ENCODE data around the gene RRBP1.

DNA sequence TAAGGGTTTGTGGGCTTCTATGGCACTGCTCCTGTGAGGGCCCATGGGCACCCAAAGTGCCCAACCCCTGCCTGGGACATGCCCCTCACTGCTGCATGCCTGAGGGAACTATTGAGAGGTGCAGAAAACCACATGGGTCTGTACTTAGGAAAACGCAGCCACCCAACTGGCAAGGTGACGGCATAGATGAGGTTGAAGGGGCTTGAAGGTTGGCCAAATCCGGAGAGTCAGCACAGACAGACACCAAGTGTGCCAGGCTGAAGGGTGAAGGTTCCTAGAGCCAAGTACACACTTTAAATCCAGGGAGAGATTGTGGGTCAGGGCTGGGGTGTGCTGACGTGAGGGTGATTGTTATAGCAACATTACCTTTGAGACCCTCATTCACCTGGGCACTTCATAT is 23.9 kb upstream of the RRBP1 start:
- TF ChIP-seq, protein P1, sequence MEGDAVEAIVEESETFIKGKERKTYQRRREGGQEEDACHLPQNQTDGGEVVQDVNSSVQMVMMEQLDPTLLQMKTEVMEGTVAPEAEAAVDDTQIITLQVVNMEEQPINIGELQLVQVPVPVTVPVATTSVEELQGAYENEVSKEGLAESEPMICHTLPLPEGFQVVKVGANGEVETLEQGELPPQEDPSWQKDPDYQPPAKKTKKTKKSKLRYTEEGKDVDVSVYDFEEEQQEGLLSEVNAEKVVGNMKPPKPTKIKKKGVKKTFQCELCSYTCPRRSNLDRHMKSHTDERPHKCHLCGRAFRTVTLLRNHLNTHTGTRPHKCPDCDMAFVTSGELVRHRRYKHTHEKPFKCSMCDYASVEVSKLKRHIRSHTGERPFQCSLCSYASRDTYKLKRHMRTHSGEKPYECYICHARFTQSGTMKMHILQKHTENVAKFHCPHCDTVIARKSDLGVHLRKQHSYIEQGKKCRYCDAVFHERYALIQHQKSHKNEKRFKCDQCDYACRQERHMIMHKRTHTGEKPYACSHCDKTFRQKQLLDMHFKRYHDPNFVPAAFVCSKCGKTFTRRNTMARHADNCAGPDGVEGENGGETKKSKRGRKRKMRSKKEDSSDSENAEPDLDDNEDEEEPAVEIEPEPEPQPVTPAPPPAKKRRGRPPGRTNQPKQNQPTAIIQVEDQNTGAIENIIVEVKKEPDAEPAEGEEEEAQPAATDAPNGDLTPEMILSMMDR (IDR thresholded peaks at IDR 0.05; ENCODE audit: low read depth, low read length, missing input control), result no peak
- no peak for TF ChIP-seq RAD21 (IDR thresholded peaks at IDR 0.05)
- TF ChIP-seq GABPA (IDR thresholded peaks at IDR 0.05 in 1 of 2, conservative IDR thresholded peaks at IDR 0.05 in 1 of 2), result no peak
- TF ChIP-seq, protein P2, sequence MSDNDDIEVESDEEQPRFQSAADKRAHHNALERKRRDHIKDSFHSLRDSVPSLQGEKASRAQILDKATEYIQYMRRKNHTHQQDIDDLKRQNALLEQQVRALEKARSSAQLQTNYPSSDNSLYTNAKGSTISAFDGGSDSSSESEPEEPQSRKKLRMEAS (IDR thresholded peaks at IDR 0.05), result no peak
- TF ChIP-seq, protein P3, sequence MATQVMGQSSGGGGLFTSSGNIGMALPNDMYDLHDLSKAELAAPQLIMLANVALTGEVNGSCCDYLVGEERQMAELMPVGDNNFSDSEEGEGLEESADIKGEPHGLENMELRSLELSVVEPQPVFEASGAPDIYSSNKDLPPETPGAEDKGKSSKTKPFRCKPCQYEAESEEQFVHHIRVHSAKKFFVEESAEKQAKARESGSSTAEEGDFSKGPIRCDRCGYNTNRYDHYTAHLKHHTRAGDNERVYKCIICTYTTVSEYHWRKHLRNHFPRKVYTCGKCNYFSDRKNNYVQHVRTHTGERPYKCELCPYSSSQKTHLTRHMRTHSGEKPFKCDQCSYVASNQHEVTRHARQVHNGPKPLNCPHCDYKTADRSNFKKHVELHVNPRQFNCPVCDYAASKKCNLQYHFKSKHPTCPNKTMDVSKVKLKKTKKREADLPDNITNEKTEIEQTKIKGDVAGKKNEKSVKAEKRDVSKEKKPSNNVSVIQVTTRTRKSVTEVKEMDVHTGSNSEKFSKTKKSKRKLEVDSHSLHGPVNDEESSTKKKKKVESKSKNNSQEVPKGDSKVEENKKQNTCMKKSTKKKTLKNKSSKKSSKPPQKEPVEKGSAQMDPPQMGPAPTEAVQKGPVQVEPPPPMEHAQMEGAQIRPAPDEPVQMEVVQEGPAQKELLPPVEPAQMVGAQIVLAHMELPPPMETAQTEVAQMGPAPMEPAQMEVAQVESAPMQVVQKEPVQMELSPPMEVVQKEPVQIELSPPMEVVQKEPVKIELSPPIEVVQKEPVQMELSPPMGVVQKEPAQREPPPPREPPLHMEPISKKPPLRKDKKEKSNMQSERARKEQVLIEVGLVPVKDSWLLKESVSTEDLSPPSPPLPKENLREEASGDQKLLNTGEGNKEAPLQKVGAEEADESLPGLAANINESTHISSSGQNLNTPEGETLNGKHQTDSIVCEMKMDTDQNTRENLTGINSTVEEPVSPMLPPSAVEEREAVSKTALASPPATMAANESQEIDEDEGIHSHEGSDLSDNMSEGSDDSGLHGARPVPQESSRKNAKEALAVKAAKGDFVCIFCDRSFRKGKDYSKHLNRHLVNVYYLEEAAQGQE (IDR thresholded peaks at IDR 0.05), result no peak
- TF ChIP-seq SP1 (IDR thresholded peaks at IDR 0.05), result no peak
- no peak for TF ChIP-seq TAF1 (conservative IDR thresholded peaks at IDR 0.05)
- no peak for TF ChIP-seq FOXA1 (IDR thresholded peaks at IDR 0.05)
- TF ChIP-seq YY1 (IDR thresholded peaks at IDR 0.05), result no peak
- TF ChIP-seq JUND (IDR thresholded peaks at IDR 0.05), result no peak
- no peak for TF ChIP-seq NR2F2 (IDR thresholded peaks at IDR 0.05)
- TF ChIP-seq, protein P4, sequence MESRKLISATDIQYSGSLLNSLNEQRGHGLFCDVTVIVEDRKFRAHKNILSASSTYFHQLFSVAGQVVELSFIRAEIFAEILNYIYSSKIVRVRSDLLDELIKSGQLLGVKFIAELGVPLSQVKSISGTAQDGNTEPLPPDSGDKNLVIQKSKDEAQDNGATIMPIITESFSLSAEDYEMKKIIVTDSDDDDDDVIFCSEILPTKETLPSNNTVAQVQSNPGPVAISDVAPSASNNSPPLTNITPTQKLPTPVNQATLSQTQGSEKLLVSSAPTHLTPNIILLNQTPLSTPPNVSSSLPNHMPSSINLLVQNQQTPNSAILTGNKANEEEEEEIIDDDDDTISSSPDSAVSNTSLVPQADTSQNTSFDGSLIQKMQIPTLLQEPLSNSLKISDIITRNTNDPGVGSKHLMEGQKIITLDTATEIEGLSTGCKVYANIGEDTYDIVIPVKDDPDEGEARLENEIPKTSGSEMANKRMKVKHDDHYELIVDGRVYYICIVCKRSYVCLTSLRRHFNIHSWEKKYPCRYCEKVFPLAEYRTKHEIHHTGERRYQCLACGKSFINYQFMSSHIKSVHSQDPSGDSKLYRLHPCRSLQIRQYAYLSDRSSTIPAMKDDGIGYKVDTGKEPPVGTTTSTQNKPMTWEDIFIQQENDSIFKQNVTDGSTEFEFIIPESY (IDR thresholded peaks at IDR 0.05), result no peak
- no peak for TF ChIP-seq EGR1 (IDR thresholded peaks at IDR 0.05; ENCODE audit: low read depth in 2 of 2)
